Stimulated activated CD4-positive, alpha-beta T cell treated with anti-CD3 and anti-CD28 coated beads, Interleukin-2, amount 100 ng/mL, for 48 hours (primary cell): ENCODE data around the gene FGF11.

Experiments used
- DNase-seq, 2 donors: peaks; one replicate each; pipeline ENCODE4 v3.0.0-alpha.2; 2020

Gene FGF11

GRCh38 chr17:7435676-7436555 is 3.4 kb upstream of the FGF11 start:
- peak; percentile 37 to 42 for DNase-seq

DNA sequence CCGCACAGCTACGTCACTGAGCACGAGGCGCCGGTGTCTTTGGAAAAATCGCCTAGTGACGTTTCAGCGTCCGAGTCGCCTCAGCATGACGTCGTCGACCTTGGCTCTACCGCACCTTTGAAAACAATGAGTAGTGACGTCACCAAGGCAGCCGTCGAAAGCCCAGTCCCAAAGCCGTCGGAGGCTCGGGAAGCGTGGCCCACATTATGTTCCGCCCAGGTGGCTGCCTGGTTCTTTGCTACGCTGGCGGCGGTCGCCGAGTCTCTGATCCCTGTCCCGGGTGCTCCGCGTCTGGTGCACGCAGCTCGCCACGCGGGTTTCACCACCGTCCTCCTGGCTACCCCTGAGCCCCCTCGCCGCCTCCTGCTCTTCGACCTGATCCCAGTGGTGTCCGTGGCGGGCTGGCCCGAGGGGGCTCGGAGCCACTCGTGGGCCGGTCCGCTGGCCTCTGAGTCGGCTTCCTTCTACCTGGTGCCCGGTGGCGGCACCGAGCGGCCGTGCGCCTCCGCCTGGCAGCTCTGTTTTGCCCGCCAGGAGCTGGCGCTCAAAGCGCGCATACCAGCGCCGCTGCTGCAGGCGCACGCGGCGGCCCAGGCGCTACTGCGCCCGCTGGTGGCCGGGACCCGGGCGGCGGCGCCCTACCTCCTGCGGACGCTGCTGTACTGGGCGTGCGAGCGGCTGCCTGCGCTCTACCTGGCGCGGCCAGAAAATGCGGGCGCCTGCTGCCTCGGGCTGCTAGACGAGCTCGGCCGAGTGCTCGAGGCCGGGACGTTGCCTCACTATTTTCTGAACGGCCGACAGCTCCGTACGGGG is 2.5 kb upstream of the FGF11 start:
- peak; percentile 69 to 80 for DNase-seq

DNA sequence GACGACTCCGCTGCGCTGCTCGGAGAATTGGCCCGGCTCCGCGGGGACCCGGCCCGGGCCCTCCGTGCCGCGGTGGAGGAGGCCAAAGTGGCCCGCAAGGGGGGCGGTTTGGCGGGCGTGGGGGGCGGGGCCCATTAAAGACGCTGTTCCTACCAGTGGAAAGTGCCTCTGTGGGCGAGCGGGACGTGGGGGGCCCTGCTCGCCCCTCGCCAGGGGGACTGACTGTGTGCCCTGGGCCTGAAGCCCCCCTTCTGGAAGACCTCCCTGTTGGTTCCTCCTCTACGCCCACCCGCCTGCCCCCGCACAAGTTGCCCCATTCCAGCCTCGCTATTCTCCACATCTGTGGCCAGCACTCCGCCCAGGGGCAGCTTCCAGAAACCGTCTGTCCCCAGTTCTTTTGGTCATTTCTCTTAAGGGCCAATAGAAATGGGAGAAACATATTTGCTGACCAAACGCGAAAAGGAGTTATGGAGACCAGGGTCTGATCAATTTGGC is 1.9 kb upstream of the FGF11 start:
- no peak for DNase-seq

DNA sequence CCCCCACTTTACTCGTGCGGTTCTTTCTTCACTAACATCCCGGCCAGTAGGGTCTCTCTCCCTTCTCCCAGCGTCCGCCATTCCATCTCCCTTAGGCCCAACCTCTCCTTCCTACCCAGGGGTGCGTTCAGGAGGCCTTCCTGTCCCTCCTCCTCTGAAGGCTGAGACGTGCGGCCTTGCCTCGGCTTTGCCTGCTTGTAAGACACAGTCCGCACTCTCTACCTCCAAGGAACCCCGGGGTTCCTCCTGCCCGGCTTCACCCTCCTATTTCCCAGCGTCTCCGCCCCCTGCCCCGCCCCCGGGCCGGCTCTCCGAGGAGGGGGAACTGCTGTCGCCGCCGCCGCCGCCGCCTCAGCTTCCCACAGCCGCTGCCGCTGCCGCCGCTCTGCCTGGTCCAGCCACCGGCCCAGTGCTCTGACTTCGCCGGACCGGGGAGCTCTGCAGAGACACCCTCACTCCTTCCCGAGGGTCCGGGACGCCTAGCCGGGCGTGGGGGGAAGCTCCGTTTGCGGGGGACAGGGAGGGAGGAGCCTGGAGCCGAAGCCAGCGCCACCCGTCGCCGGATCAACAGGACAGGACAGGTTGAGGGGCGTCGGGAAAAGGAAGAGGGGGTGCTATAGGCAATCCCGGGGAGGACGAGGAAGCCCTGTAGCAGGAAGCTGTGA is 1.2 kb upstream of the FGF11 start:
- DNase-seq: peak; percentile 42 to 59

DNA sequence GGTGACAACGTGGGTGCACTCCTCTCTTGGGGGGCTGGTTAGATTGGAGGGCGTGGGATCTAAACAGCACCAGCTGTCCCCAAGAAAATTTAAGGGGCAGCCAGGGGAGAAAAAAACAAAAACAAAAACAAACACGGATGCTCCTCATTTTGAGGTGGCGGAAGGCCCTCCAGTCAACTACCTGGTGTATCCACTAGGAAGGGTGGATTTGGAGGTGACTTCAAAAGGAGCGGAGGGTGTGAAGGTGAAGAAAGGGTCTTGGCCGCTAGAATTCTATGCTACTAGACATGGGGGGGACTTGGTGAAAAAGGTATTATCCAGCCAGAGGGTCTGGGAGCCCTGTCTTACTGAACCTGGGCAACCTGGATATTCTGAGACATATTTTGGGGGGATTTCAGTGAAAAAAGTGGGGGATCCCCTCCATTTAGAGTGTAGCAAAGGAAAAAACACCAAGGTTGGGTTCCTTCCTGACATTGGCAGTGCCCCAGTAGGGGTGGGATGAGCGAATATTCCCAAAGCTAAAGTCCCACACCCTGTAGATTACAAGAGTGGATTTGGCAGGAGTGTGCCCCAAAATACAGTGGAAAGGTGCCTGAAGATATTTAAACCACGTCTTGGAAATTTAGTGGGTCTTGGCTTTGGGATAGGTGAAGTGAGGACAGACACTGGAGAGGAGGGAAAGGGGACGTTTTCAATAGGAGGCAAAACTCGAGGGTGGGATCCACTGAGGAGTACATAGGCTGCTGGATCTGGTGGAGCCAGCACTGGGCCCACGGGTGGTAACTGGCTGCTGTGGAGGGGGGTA is 454 bp upstream of the FGF11 start:
- DNase-seq: no peak

DNA sequence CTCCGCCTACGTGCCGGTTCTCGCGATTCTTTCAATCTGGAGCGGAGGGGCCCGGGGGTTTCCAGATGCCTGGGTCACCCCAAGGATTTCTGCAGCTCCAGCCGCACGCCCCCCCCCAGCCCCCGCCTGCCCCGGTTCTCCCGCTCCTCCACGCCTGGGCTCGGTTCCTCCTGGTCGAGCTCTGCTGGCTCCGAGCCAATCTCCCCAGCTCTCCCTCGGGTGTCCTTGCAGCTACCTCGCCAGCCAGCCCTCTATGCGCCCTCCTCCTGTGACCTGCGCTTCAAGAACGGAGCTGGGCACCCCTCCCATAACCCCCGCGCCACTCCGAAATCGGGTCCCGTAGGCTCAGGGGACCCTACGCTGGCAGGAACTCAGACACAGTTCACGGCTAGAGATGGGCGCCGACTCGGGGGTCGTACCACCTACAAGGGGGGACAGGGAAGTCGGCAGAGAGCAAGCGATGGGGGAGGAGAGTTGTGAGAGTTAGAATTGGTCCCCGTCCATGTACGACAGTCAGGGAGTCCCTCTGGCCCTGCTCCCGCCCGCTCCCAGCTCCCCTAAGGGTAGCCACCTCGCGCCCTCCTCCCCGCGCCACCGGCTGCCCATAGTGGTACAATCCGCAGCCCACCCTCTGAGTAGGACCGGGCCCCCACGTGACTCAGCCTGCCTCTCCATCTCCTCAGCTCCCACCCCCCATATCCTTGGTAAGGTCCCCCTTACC is 961 bp downstream of the FGF11 start:
- no peak for DNase-seq

- no peak for DNase-seq
Measured at GRCh38 chr17:7440834-7441195, 1.5 kb downstream of the FGF11 start.

DNA sequence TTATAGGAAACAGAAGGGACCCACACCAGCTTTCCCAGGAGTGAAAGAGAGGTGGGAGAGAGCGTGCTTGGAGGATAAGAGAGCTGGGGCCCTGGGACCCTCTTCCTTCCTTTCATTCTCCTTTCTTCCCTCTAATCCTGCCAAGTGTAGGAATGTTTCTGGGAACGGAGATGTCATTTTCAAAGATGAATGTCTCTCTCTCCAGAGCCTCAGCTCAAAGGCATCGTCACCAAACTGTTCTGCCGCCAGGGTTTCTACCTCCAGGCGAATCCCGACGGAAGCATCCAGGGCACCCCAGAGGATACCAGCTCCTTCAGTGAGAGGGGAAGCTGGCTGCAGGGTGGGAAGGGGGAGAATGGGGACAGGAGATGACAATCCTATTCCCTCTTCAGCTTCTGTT is 2.0 kb downstream of the FGF11 start:
- no peak for DNase-seq

DNA sequence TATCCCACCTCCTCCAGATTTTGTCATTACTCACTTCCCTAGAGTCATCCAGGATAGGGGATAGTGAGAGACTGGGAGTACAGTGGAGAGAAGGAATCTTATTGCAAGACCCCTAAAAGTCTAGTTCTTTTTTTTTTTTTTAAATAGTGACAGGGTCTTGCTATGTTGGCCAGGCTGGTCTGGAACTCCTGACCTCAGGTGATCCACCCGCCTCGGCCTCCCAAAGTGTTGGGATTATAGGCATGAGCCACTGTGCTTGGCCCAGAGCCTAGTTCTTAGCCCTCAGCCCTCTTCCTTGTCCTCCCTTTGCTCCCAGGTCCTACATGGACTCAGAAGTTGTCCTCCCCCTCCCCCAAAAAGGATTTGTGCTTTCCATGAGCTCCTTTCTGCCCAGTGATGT is 2.8 kb downstream of the FGF11 start:
- DNase-seq: no peak

DNA sequence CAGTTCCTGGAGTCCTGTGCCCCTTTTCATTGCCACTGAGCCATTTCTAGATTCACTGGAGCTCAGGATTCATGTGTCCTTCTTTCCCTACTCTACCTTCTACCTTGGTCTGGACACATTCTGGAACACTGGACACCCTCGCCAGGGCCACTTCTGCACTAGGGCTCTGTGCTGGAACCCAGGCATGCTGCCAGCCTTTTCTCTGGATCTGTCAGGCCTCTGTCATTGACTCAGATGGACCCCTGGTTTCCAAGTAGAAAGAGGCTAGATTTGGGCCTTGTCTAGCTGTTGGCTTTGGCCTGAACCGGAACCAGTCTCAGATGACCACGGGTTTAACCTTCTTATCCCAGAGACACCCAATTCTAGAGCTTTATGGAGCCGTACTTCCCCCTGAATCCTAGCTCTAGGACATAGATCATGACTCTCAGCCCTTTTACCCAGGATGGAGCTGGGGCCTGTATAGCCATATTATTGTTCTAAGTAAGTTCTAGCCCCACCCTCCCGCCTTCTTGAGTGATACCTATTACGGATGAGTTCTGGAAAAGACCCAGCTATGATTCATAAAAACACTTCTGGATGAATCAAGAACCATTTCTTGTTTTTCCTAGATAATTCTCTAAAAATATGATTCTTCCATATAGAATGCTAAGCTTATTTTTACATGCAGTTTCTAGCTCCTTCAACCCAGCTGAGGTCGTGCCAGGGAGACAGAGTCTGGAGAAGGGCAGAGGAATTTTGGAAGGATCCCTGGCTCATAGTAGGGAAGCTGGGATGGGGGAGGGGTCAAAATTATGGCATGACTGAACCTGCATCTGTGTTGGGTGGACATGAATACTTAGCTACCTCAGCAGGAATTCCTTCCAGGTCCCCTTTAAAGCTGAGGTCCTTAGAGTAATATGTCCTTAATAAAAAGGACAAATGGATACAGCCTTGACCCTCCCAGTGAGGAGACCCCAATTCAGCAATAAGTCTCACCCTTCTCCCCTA is 4.5 kb downstream of the FGF11 start:
- no peak for DNase-seq

- no peak for DNase-seq
Measured at GRCh38 chr17:7444682-7445618, 5.6 kb downstream of the FGF11 start, which contains the start of gene CHRNB1. CHRNB1 (plus strand) TSS chr17:7445061; CDS start chr17:7445128, 67 bp downstream.

DNA sequence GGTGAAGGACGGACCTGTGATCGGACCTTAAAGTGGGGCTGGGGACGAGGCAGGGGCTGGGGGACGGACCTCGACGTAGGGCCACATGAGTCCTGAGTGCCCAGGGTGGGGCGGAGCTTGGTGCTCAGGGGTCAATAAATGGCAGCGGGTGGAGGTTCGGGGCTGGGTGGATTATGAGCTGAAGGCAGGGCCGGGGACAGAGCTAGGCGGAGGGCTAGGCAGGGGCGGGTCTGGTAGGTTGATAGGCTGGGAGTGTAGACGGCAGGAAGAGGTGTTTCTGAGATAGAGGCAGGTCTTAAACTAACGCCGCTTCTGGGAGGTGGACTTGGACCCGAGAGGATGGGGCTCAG is 6.3 kb downstream of the FGF11 start:
- no peak for DNase-seq

- DNase-seq: no peak
Measured at GRCh38 chr17:7448461-7448860, 9.1 kb downstream of the FGF11 start.

GRCh38 chr17:7459961-7460545 is 20.7 kb downstream of the FGF11 start:
- DNase-seq: no peak

DNA sequence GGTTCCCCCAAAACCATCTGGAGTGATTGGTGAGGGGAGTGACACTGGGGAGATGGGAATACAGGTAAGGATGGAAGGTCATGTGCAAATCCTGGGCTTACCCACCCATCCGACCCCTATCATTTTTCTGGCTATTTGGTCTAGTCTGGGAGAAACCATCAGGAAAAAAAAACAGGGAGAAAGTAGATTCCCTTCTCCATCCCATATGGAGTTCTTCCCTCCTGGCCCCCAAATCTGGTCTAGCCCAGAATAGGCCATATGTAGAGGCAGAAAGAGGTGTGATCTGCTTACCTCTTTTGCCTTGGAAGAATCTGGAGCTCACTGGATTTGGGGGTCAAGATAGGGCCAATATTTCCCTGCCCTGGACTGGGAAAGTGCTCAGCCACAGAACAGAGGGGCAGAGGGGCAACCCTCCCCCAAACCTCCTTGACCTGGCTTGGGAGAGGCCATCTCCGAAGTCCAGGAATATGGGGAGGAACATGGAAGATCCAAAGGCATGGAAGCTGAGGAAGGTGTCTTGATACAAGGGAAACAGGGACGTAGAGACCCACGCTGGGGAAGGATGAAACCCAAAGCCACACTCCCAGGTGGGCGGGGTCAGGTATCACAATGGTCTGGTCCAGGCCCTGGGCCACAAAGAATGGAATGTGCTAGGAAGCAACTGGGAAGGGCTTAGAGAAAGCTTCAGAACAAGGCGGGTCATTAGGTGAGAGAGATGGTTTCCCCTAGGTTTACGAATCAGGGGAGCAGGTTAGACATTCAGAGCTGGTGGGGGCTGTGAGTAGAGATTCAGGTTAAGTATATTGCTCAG is 21.7 kb downstream of the FGF11 start:
- no peak for DNase-seq

- no peak for DNase-seq
Measured at GRCh38 chr17:7462474-7463371, 23.4 kb downstream of the FGF11 start.

- DNase-seq: no peak
Measured at GRCh38 chr17:7463372-7463846, 24.1 kb downstream of the FGF11 start.
